ENCODE measurements around the gene RSRP1. TPM values are rescaled to one million over a fixed set of nuclear protein-coding genes. Genes with fewer than 3 reads are reported as not detected.

The RSRP1 gene
- polyA plus RNA-seq, 1 donor (not counting 4 experiments of a cell fraction or from before 2014, with no cell fraction given): 71.2 TPM

GRCh38 chr1:25212725-25213124, 34.5 kb downstream of the RSRP1 start:
- H3K4me1 ChIP-seq (ENCODE audit: control insufficient read depth, extremely low read depth, insufficient read depth, low read length): no peaks in the 10 kb centered on the region
- no peaks in the 10 kb centered on the region for H3K27me3 ChIP-seq (ENCODE audit: control insufficient read depth, extremely low read depth, insufficient read depth, low read length)
- H3K4me2 ChIP-seq (ENCODE audit: control insufficient read depth, extremely low read depth, insufficient read depth, low read depth, low read length): no peak overlapping the region
- H3K79me2 ChIP-seq (ENCODE audit: control insufficient read depth, insufficient read depth, low read length): no peaks in the 10 kb centered on the region
- H3K36me3 ChIP-seq (ENCODE audit: control insufficient read depth in 2 of 2, extremely low read depth in 1 of 2, insufficient read depth in 2 of 2, low read length in 2 of 2): no peaks in the 10 kb centered on the region
- H3K9ac ChIP-seq (ENCODE audit: control insufficient read depth, extremely low read depth, insufficient read depth, low read length): no peak overlapping the region
- H3K4me3 ChIP-seq (ENCODE audit: control insufficient read depth in 2 of 3, extremely low read depth in 1 of 3, insufficient read depth in 2 of 3, low read depth in 1 of 3, low read length in 3 of 3): no peak overlapping the region
- no peak for DNase-seq (ENCODE audit: low read depth, low spot score)
- H3K9me3 ChIP-seq (ENCODE audit: control insufficient read depth, low read depth, low read length): no peaks in the 10 kb centered on the region
- no peaks in the 10 kb centered on the region for H3K9me1 ChIP-seq (ENCODE audit: control insufficient read depth, extremely low read depth, insufficient read depth, low read length)
- dilution Hi-C loops (cut with MboI; ENCODE audit: extremely low pct_ligation_motif_present, low sequenced_read_pairs): loop anchor here (25.0 kb wide), 1 partner anchor 275 kb away; the partner anchor contains the start of gene RUNX3
- no peak overlapping the region for H3K27ac ChIP-seq (ENCODE audit: control insufficient read depth, insufficient read depth, low read length)
- TF ChIP-seq CTCF (optimal IDR thresholded peaks at IDR 0.05 in 1 of 3, IDR thresholded peaks at IDR 0.05 in 1 of 3, conservative IDR thresholded peaks at IDR 0.05 in 1 of 3; ENCODE audit: extremely low read depth in 1 of 3, insufficient read depth in 2 of 3, low read length in 3 of 3): no peak
- FAIRE-seq: no peak
- no peaks in the 10 kb centered on the region for H4K20me1 ChIP-seq (ENCODE audit: control insufficient read depth, extremely low read depth, insufficient read depth, low read length)
- H2AFZ ChIP-seq (ENCODE audit: control insufficient read depth, low read length): no peak overlapping the region

GRCh38 chr1:25210728-25211127, 36.5 kb downstream of the RSRP1 start:
- Histone ChIP-seq H2AFZ (ENCODE audit: control insufficient read depth, low read length) (no peak overlapping the region), H3K9ac (ENCODE audit: control insufficient read depth, extremely low read depth, insufficient read depth, low read length) (no peak overlapping the region), H3K36me3 (ENCODE audit: control insufficient read depth in 2 of 2, extremely low read depth in 1 of 2, insufficient read depth in 2 of 2, low read length in 2 of 2) (no peaks in the 10 kb centered on the region), H3K27me3 (ENCODE audit: control insufficient read depth, extremely low read depth, insufficient read depth, low read length) (no peaks in the 10 kb centered on the region), H3K4me2 (ENCODE audit: control insufficient read depth, extremely low read depth, insufficient read depth, low read depth, low read length) (no peak overlapping the region), H3K9me3 (ENCODE audit: control insufficient read depth, low read depth, low read length) (no peaks in the 10 kb centered on the region), H3K9me1 (ENCODE audit: control insufficient read depth, extremely low read depth, insufficient read depth, low read length) (no peaks in the 10 kb centered on the region), H4K20me1 (ENCODE audit: control insufficient read depth, extremely low read depth, insufficient read depth, low read length) (no peaks in the 10 kb centered on the region), H3K79me2 (ENCODE audit: control insufficient read depth, insufficient read depth, low read length) (no peaks in the 10 kb centered on the region), H3K4me3 (ENCODE audit: control insufficient read depth in 2 of 3, extremely low read depth in 1 of 3, insufficient read depth in 2 of 3, low read depth in 1 of 3, low read length in 3 of 3) (no peak overlapping the region), H3K27ac (ENCODE audit: control insufficient read depth, insufficient read depth, low read length) (no peak overlapping the region), H3K4me1 (ENCODE audit: control insufficient read depth, extremely low read depth, insufficient read depth, low read length) (no peaks in the 10 kb centered on the region)
- dilution Hi-C loops (cut with MboI; ENCODE audit: extremely low pct_ligation_motif_present, low sequenced_read_pairs): loop anchor here (25.0 kb wide), 1 partner anchor 273 kb away; the partner anchor contains the start of gene RUNX3
- FAIRE-seq (no peak), DNase-seq (ENCODE audit: low read depth, low spot score) (no peak)
- no peak for TF ChIP-seq EZH2 (IDR thresholded peaks at IDR 0.05; ENCODE audit: low read length)
- TF ChIP-seq CTCF (optimal IDR thresholded peaks at IDR 0.05 in 1 of 3, IDR thresholded peaks at IDR 0.05 in 1 of 3, conservative IDR thresholded peaks at IDR 0.05 in 1 of 3; ENCODE audit: extremely low read depth in 1 of 3, insufficient read depth in 2 of 3, low read length in 3 of 3): no peak
